HepG2 (cell line): ENCODE measurements around the gene CD46. TPM values are rescaled to one million over a fixed set of nuclear protein-coding genes. Genes with fewer than 3 reads are reported as not detected.

Experiments used
- FOXP1 ChIP-seq, 2 experiments: fragments of 450-650 bp in 1 of 2; IDR thresholded peaks; 2 replicates each; pipeline ENCODE4 v1.6.1; 2017 to 2018; ENCODE audit warnings: antibody characterized with exemption in 1 of 2
- KLF12 ChIP-seq: sonication (generic); formaldehyde crosslinking; IDR thresholded peaks from 2 replicates; pipeline ENCODE4 v1.4.0; 2020; ENCODE audit warnings: missing genetic modification reagents, borderline replicate concordance
- KMT2B ChIP-seq: IDR thresholded peaks from 2 replicates; pipeline ENCODE4 v1.6.1; 2016; ENCODE audit warnings: missing genetic modification reagents, missing compliant biosample characterization
- NONO ChIP-seq, 2 experiments: fragments of 450-650 bp in 1 of 2; sonication (generic) in 1 of 2; formaldehyde crosslinking in 1 of 2; IDR thresholded peaks in 1 of 2; conservative IDR thresholded peaks in 1 of 2; 2 replicates each; pipeline versions ENCODE4 v1.6.1 to v1.8.0; 2017 to 2022; ENCODE audit warnings: mild to moderate bottlenecking in 1 of 2, missing genetic modification reagents in 1 of 2, moderate library complexity in 1 of 2
- RNF2 ChIP-seq: fragments of 450-650 bp; conservative IDR thresholded peaks from 2 replicates; pipeline ENCODE4 v1.6.1; 2016; ENCODE audit warnings: low read depth
- RXRA ChIP-seq: sonication (generic); formaldehyde crosslinking; IDR thresholded peaks from 2 replicates; pipeline ENCODE4 v1.5.1; 2020; ENCODE audit warnings: missing genetic modification reagents
- SIN3A ChIP-seq: IDR thresholded peaks from 2 replicates; pipeline ENCODE4 v1.6.1; 2011; ENCODE audit warnings: low read depth, mild to moderate bottlenecking, control low read depth, low read length, borderline replicate concordance
- SMYD3 ChIP-seq: sonication (generic); formaldehyde crosslinking; IDR thresholded peaks from 2 replicates; pipeline ENCODE4 v1.8.1; 2023; ENCODE audit warnings: mild to moderate bottlenecking, missing genetic modification reagents
- SOX13 ChIP-seq, 3 experiments: fragments of 450-650 bp in 1 of 3; sonication (generic) in 1 of 3; formaldehyde crosslinking in 1 of 3; IDR thresholded peaks in 2 of 3; conservative IDR thresholded peaks in 1 of 3; 2 replicates each; pipeline versions ENCODE4 v1.5.0 to v1.6.1; 2016 to 2020; ENCODE audit warnings: antibody characterized with exemption in 1 of 3, mild to moderate bottlenecking in 1 of 3, missing compliant biosample characterization in 1 of 3, missing genetic modification reagents in 1 of 3, moderate library complexity in 1 of 3
- ZNF138 ChIP-seq: sonication (generic); formaldehyde crosslinking; IDR thresholded peaks from 2 replicates; pipeline ENCODE4 v1.5.0; 2020; ENCODE audit warnings: mild to moderate bottlenecking, low read depth, missing genetic modification reagents
- ZNF619 ChIP-seq: sonication (generic); formaldehyde crosslinking; IDR thresholded peaks from 2 replicates; pipeline ENCODE4 v1.4.0; 2020; ENCODE audit warnings: mild to moderate bottlenecking, missing genetic modification reagents
- ZNF772 ChIP-seq: sonication (generic); formaldehyde crosslinking; IDR thresholded peaks from 2 replicates; pipeline ENCODE4 v1.5.0; 2020; ENCODE audit warnings: mild to moderate bottlenecking, missing genetic modification reagents
- ZNF780A ChIP-seq: sonication (generic); formaldehyde crosslinking; IDR thresholded peaks from 2 replicates; pipeline ENCODE4 v1.8.0; 2022; ENCODE audit warnings: mild to moderate bottlenecking, missing genetic modification reagents, moderate library complexity
- ZNF816 ChIP-seq: sonication (generic); formaldehyde crosslinking; IDR thresholded peaks from 2 replicates; pipeline ENCODE4 v1.8.0; 2022; ENCODE audit warnings: missing genetic modification reagents, mild to moderate bottlenecking, borderline replicate concordance
- ZNF839 ChIP-seq: sonication (generic); formaldehyde crosslinking; IDR thresholded peaks from 2 replicates; pipeline ENCODE4 v1.4.0; 2020; ENCODE audit warnings: missing genetic modification reagents, mild to moderate bottlenecking, borderline replicate concordance
- polyA plus RNA-seq, 8 experiments: library from polyadenylated mRNA; depleted of rRNA in 3 of 8; stranded (reverse) in 7 of 8; unstranded in 1 of 8; fragments of >200 nt; fragmentation: Illumina TruSeq in 4 of 8; extraction: Trizol in 4 of 8; gene quantifications; 2 replicates each; pipeline versions ENCODE4 v1.2.1 to v1.2.3, GENCODE V29; 2011 to 2016; ENCODE audit warnings: low read depth in 4 of 8, missing spikeins in 1 of 8, mixed read lengths in 1 of 8; ENCODE audit not compliant: insufficient read depth in 1 of 8
- total RNA-seq, 5 experiments: library from RNA; depleted of rRNA; stranded (reverse); fragments of >200 nt; fragmentation: Illumina TruSeq; extraction: Trizol; gene quantifications; 2 replicates each; pipeline ENCODE4 v1.2.3, GENCODE V29; 2016; ENCODE audit warnings: low read depth in 1 of 5
- TF ChIP-seq, protein P1 (sequence below): sonication (generic); formaldehyde crosslinking; IDR thresholded peaks from 2 replicates; pipeline ENCODE4 v1.4.0; 2020; ENCODE audit warnings: missing genetic modification reagents; ENCODE audit errors: not compliant biosample characterization
- TF ChIP-seq, protein P2 (sequence below): sonication (generic); formaldehyde crosslinking; IDR thresholded peaks from 2 replicates; pipeline ENCODE4 v1.4.0; 2020; ENCODE audit warnings: missing genetic modification reagents, borderline replicate concordance
- TF ChIP-seq, protein P3 (sequence below): sonication (generic); formaldehyde crosslinking; IDR thresholded peaks from 2 replicates; pipeline ENCODE4 v1.5.0; 2020; ENCODE audit warnings: missing genetic modification reagents
- TF ChIP-seq, protein P4 (sequence below): conservative IDR thresholded peaks from 2 replicates; pipeline ENCODE4 v1.6.1; 2018; ENCODE audit warnings: missing genetic modification reagents

The CD46 gene
- total and polyA plus RNA-seq, 2 of the 13 experiments (the other 11 are each of a cell fraction or from before 2014, with no cell fraction given), result 130 to 277 TPM

DNA sequence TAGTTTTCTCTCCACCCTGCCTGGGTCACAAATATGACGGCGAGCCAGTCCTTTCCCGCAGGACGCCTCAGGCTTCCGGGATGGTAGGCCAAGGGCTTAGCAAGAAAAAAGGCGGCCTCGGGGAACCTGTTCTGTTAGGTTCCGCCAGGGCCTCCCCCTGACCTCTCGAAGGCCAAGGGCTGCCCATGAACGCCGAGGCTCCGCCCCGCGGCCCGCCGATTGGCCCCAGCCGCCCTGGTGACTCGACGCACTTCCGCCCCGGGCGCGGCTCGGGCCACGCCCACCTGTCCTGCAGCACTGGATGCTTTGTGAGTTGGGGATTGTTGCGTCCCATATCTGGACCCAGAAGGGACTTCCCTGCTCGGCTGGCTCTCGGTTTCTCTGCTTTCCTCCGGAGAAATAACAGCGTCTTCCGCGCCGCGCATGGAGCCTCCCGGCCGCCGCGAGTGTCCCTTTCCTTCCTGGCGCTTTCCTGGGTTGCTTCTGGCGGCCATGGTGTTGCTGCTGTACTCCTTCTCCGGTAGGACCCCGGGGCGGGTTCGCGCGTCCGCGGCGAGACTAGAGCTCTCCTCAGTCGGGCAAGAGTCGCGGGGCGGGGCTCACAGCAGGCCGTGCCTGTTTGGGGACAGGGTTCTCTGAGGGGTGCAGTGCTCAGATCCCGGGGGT lies at the start of gene CD46 (continued):
- TF ChIP-seq, protein P1, sequence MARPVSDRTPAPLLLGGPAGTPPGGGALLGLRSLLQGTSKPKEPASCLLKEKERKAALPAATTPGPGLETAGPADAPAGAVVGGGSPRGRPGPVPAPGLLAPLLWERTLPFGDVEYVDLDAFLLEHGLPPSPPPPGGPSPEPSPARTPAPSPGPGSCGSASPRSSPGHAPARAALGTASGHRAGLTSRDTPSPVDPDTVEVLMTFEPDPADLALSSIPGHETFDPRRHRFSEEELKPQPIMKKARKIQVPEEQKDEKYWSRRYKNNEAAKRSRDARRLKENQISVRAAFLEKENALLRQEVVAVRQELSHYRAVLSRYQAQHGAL (CRISPR knock-in tag), result no peak
- TF ChIP-seq ZNF839 (CRISPR knock-in tag), result no peak
- no peak; the same call in 1 of the 2 replicates for TF ChIP-seq RNF2
- no peak for TF ChIP-seq NONO (IDR thresholded peaks at IDR 0.05)
- TF ChIP-seq NONO (CRISPR knock-in tag; conservative IDR thresholded peaks at IDR 0.05), result no peak; the same call in 1 of the 2 replicates
- TF ChIP-seq FOXP1 (IDR thresholded peaks at IDR 0.05), result no peak
- peak; percentile 2; the same call in 1 of the 2 replicates for TF ChIP-seq FOXP1 (CRISPR knock-in tag; IDR thresholded peaks at IDR 0.05)
- no peak for TF ChIP-seq ZNF780A (CRISPR knock-in tag)
- TF ChIP-seq RXRA (CRISPR knock-in tag), result peak; percentile 87
- TF ChIP-seq KLF12 (CRISPR knock-in tag), result peak; percentile 64; the same call in 1 of the 2 replicates
- TF ChIP-seq SOX13 (IDR thresholded peaks at IDR 0.05), result no peak
- TF ChIP-seq SOX13 (CRISPR knock-in tag; conservative IDR thresholded peaks at IDR 0.05 in 1 of 2, IDR thresholded peaks at IDR 0.05 in 1 of 2), result 0 out of 4 replicates have a peak, but pooled peaks of 1 of the 2 experiments have one; percentile 4
- TF ChIP-seq ZNF619 (CRISPR knock-in tag), result no peak
- peak; percentile 73 for TF ChIP-seq ZNF772
- peak; percentile 79 for TF ChIP-seq ZNF138 (CRISPR knock-in tag)
- TF ChIP-seq, protein P2, sequence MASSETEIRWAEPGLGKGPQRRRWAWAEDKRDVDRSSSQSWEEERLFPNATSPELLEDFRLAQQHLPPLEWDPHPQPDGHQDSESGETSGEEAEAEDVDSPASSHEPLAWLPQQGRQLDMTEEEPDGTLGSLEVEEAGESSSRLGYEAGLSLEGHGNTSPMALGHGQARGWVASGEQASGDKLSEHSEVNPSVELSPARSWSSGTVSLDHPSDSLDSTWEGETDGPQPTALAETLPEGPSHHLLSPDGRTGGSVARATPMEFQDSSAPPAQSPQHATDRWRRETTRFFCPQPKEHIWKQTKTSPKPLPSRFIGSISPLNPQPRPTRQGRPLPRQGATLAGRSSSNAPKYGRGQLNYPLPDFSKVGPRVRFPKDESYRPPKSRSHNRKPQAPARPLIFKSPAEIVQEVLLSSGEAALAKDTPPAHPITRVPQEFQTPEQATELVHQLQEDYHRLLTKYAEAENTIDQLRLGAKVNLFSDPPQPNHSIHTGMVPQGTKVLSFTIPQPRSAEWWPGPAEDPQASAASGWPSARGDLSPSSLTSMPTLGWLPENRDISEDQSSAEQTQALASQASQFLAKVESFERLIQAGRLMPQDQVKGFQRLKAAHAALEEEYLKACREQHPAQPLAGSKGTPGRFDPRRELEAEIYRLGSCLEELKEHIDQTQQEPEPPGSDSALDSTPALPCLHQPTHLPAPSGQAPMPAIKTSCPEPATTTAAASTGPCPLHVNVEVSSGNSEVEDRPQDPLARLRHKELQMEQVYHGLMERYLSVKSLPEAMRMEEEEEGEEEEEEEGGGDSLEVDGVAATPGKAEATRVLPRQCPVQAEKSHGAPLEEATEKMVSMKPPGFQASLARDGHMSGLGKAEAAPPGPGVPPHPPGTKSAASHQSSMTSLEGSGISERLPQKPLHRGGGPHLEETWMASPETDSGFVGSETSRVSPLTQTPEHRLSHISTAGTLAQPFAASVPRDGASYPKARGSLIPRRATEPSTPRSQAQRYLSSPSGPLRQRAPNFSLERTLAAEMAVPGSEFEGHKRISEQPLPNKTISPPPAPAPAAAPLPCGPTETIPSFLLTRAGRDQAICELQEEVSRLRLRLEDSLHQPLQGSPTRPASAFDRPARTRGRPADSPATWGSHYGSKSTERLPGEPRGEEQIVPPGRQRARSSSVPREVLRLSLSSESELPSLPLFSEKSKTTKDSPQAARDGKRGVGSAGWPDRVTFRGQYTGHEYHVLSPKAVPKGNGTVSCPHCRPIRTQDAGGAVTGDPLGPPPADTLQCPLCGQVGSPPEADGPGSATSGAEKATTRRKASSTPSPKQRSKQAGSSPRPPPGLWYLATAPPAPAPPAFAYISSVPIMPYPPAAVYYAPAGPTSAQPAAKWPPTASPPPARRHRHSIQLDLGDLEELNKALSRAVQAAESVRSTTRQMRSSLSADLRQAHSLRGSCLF (CRISPR knock-in tag), result no peak
- TF ChIP-seq, protein P3, sequence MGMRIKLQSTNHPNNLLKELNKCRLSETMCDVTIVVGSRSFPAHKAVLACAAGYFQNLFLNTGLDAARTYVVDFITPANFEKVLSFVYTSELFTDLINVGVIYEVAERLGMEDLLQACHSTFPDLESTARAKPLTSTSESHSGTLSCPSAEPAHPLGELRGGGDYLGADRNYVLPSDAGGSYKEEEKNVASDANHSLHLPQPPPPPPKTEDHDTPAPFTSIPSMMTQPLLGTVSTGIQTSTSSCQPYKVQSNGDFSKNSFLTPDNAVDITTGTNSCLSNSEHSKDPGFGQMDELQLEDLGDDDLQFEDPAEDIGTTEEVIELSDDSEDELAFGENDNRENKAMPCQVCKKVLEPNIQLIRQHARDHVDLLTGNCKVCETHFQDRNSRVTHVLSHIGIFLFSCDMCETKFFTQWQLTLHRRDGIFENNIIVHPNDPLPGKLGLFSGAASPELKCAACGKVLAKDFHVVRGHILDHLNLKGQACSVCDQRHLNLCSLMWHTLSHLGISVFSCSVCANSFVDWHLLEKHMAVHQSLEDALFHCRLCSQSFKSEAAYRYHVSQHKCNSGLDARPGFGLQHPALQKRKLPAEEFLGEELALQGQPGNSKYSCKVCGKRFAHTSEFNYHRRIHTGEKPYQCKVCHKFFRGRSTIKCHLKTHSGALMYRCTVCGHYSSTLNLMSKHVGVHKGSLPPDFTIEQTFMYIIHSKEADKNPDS, result no peak
- peak; percentile 58; the same call in 1 of the 2 replicates for TF ChIP-seq SIN3A
- TF ChIP-seq KMT2B (CRISPR knock-in tag), result peak; percentile 63
- TF ChIP-seq, protein P4, sequence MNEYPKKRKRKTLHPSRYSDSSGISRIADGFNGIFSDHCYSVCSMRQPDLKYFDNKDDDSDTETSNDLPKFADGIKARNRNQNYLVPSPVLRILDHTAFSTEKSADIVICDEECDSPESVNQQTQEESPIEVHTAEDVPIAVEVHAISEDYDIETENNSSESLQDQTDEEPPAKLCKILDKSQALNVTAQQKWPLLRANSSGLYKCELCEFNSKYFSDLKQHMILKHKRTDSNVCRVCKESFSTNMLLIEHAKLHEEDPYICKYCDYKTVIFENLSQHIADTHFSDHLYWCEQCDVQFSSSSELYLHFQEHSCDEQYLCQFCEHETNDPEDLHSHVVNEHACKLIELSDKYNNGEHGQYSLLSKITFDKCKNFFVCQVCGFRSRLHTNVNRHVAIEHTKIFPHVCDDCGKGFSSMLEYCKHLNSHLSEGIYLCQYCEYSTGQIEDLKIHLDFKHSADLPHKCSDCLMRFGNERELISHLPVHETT, result peak; percentile 24; the same call in 1 of the 2 replicates
- 0 out of 2 replicates have a peak, but pooled peaks have one; percentile 61 for TF ChIP-seq SMYD3 (CRISPR knock-in tag)
- TF ChIP-seq ZNF816 (CRISPR knock-in tag), result no peak
